H1 (cell line): ENCODE data around the gene ADCY9. TPM values are rescaled to one million over a fixed set of nuclear protein-coding genes. Genes with fewer than 3 reads are reported as not detected.

Experiments
- CTCF ChIA-PET: fragments of 300-600 bp; sonication (Branson Sonifier 250); formaldehyde crosslinking; loops from one replicate; lab custom pipeline; 2021; ENCODE audit not compliant: partially characterized antibody; lab: Charles Lee
- POLR2A ChIA-PET: fragments of 300-600 bp; sonication (Branson Sonifier 250); formaldehyde crosslinking; loops from one replicate; lab custom pipeline; 2021; ENCODE audit warnings: inconsistent platforms; ENCODE audit not compliant: partially characterized antibody; lab: Charles Lee
- DNase-seq, 2 experiments: peaks; one replicate each; pipeline versions ENCODE4 v3.0.0 to v3.0.0-alpha.2; 2010 to 2022; ENCODE audit warnings: low spot score in 2 of 2, low read depth in 1 of 2, mixed read lengths in 1 of 2
- FAIRE-seq: peaks from 2 replicates; lab custom pipeline; 2011; peaks lifted over from hg19 to GRCh38; lab: Jason Lieb, UNC
- H2AFZ ChIP-seq: 2 replicates; pipeline ENCODE4 v1.8.1; 2012; ENCODE audit warnings: low read length, inconsistent platforms
- H2AK5ac ChIP-seq: 2 replicates; pipeline ENCODE4 v1.6.1; 2013; ENCODE audit warnings: low read depth, low read length
- H2BK120ac ChIP-seq: replicated peaks from 2 replicates; pipeline ENCODE3; 2013; ENCODE audit warnings: low read depth, low read length, inconsistent platforms
- H2BK12ac ChIP-seq: 2 replicates; pipeline ENCODE4 v1.6.1; 2013; ENCODE audit warnings: low read depth, low read length
- H2BK15ac ChIP-seq: 2 replicates; pipeline ENCODE4 v1.6.1; 2013; ENCODE audit warnings: low read length
- H2BK20ac ChIP-seq: 2 replicates; pipeline ENCODE4 v1.6.1; 2013; ENCODE audit warnings: low read length
- H2BK5ac ChIP-seq: 2 replicates; pipeline ENCODE4 v1.6.1; 2013; ENCODE audit warnings: low read depth, low read length
- H3K14ac ChIP-seq: 2 replicates; pipeline ENCODE4 v1.6.1; 2013; ENCODE audit warnings: inconsistent platforms; ENCODE audit not compliant: insufficient read length
- H3K18ac ChIP-seq: 2 replicates; pipeline ENCODE4 v1.6.1; 2013; ENCODE audit warnings: low read length; ENCODE audit errors: extremely low read depth
- H3K23ac ChIP-seq: 2 replicates; pipeline ENCODE4 v1.6.1; 2013; ENCODE audit warnings: inconsistent platforms; ENCODE audit not compliant: insufficient read length
- H3K23me2 ChIP-seq: 2 replicates; pipeline ENCODE4 v1.6.1; 2013; ENCODE audit warnings: low read depth, low read length
- H3K27ac ChIP-seq: 2 replicates; pipeline ENCODE4 v1.6.1; 2011; ENCODE audit warnings: low read depth, low read length, inconsistent platforms
- H3K27me3 ChIP-seq, 4 experiments: replicated peaks in 1 of 4; 1 replicate in 1 of 4; 2 replicates in 3 of 4; pipeline versions ENCODE4 v1.6.1 to v1.8.1; 2011 to 2013; ENCODE audit warnings: low read length in 3 of 4, mild to moderate bottlenecking in 3 of 4, inconsistent platforms in 2 of 4, mixed read lengths in 2 of 4, moderate library complexity in 1 of 4; ENCODE audit not compliant: control insufficient read depth in 3 of 4, insufficient read depth in 3 of 4; ENCODE audit errors: extremely low read depth in 1 of 4
- H3K36me3 ChIP-seq, 4 experiments: 2 replicates each; pipeline versions ENCODE4 v1.6.1 to v1.8.1; 2011 to 2013; ENCODE audit warnings: mild to moderate bottlenecking in 4 of 4, low read length in 3 of 4, moderate library complexity in 2 of 4, control low read depth in 1 of 4, inconsistent platforms in 1 of 4; ENCODE audit not compliant: insufficient read depth in 4 of 4, control insufficient read depth in 2 of 4
- H3K4ac ChIP-seq: replicated peaks from 2 replicates; pipeline ENCODE3; 2013; ENCODE audit warnings: low read length, low read depth, mixed read lengths, inconsistent platforms; ENCODE audit not compliant: insufficient read length
- H3K4me1 ChIP-seq, 4 experiments: replicated peaks in 1 of 4; 1 replicate in 1 of 4; 2 replicates in 3 of 4; pipeline versions ENCODE4 v1.6.1 to v1.8.1; 2011 to 2013; ENCODE audit warnings: low read length in 3 of 4, inconsistent platforms in 2 of 4, mixed read lengths in 1 of 4; ENCODE audit not compliant: insufficient read depth in 4 of 4, control insufficient read depth in 3 of 4
- H3K4me2 ChIP-seq, 2 experiments: 2 replicates each; pipeline versions ENCODE4 v1.6.1 to v1.8.1; 2011 to 2013; ENCODE audit warnings: low read depth in 2 of 2, low read length in 2 of 2, control low read depth in 1 of 2, inconsistent platforms in 1 of 2, mild to moderate bottlenecking in 1 of 2; ENCODE audit not compliant: insufficient read depth in 1 of 2
- H3K4me3 ChIP-seq, 4 experiments: fragments of 200-600, 300-600 bp in 1 of 4; sonication (generic), shearing (Covaris generic), sonication (Bioruptor Twin) in 1 of 4; 2 replicates each; pipeline versions ENCODE4 v1.5.1 to v1.8.1; 2011 to 2016; ENCODE audit warnings: low read length in 4 of 4, low read depth in 3 of 4, control low read depth in 2 of 4, inconsistent platforms in 2 of 4, mild to moderate bottlenecking in 2 of 4, mixed read lengths in 1 of 4, moderate library complexity in 1 of 4; ENCODE audit not compliant: insufficient read depth in 2 of 4; ENCODE audit errors: extremely low read depth in 1 of 4
- H3K56ac ChIP-seq: replicated peaks from 2 replicates; pipeline ENCODE3; 2013; ENCODE audit warnings: low read depth, mild to moderate bottlenecking, mixed read lengths, low read length, inconsistent platforms; ENCODE audit not compliant: insufficient read length
- H3K79me1 ChIP-seq: 2 replicates; pipeline ENCODE4 v1.6.1; 2013; ENCODE audit warnings: low read depth, low read length, control low read depth
- H3K79me2 ChIP-seq, 2 experiments: 2 replicates each; pipeline versions ENCODE4 v1.6.1 to v1.8.1; 2012 to 2013; ENCODE audit warnings: low read length in 2 of 2, mild to moderate bottlenecking in 2 of 2, inconsistent platforms in 1 of 2; ENCODE audit not compliant: insufficient read depth in 2 of 2, control insufficient read depth in 1 of 2
- H3K9ac ChIP-seq, 4 experiments: replicated peaks in 1 of 4; 1 replicate in 1 of 4; 2 replicates in 3 of 4; pipeline versions ENCODE4 v1.6.1 to v1.8.1; 2011 to 2013; ENCODE audit warnings: low read depth in 3 of 4, low read length in 3 of 4, control low read depth in 2 of 4, mild to moderate bottlenecking in 2 of 4, moderate library complexity in 2 of 4, inconsistent platforms in 1 of 4; ENCODE audit errors: extremely low read depth in 1 of 4
- H3K9me3 ChIP-seq, 2 experiments: 2 replicates each; pipeline versions ENCODE4 v1.6.1 to v1.8.1; 2012 to 2013; ENCODE audit warnings: mild to moderate bottlenecking in 2 of 2, moderate library complexity in 2 of 2, control low read depth in 1 of 2, inconsistent platforms in 1 of 2, low read depth in 1 of 2, low read length in 1 of 2, mixed read lengths in 1 of 2; ENCODE audit not compliant: insufficient read depth in 2 of 2
- H4K20me1 ChIP-seq, 2 experiments: replicated peaks in 1 of 2; 2 replicates each; pipeline versions ENCODE3 to v1.8.1; 2011 to 2013; ENCODE audit warnings: inconsistent platforms in 2 of 2, low read length in 2 of 2, mild to moderate bottlenecking in 1 of 2; ENCODE audit not compliant: insufficient read depth in 2 of 2, control insufficient read depth in 1 of 2
- H4K5ac ChIP-seq: 2 replicates; pipeline ENCODE4 v1.6.1; 2013; ENCODE audit warnings: low read length, low read depth, mixed read lengths, inconsistent platforms; ENCODE audit not compliant: insufficient read length
- H4K8ac ChIP-seq: 2 replicates; pipeline ENCODE4 v1.8.0; 2013; ENCODE audit warnings: mild to moderate bottlenecking, moderate library complexity, low read length, inconsistent platforms; ENCODE audit not compliant: insufficient read depth; ENCODE audit errors: extremely low read depth
- H4K91ac ChIP-seq: replicated peaks from 2 replicates; pipeline ENCODE3; 2013; ENCODE audit warnings: low read length, mixed read lengths, inconsistent platforms; ENCODE audit not compliant: insufficient read length
- CBX8 ChIP-seq: fragments of 300-800, 300-1000 bp; sonication (generic); IDR thresholded peaks from 2 replicates; pipeline ENCODE4 v1.7.1; 2016; ENCODE audit warnings: low read depth, low read length, borderline replicate concordance
- CTBP2 ChIP-seq: IDR thresholded peaks from 2 replicates; pipeline ENCODE4 v1.7.0; 2011; ENCODE audit warnings: borderline replicate concordance, mild to moderate bottlenecking, moderate library complexity, mixed read lengths, low read length; ENCODE audit not compliant: insufficient read depth, insufficient read length
- E2F6 ChIP-seq: IDR thresholded peaks from 2 replicates; pipeline ENCODE4 v1.6.1; 2012; ENCODE audit warnings: inconsistent platforms
- EGR1 ChIP-seq: IDR thresholded peaks from 2 replicates; pipeline ENCODE4 v1.6.1; 2011; ENCODE audit warnings: low read depth, low read length, borderline replicate concordance
- FOSL1 ChIP-seq: IDR thresholded peaks from 2 replicates; pipeline ENCODE4 v1.6.1; 2011; ENCODE audit warnings: mild to moderate bottlenecking, low read depth, low read length, moderate library complexity; ENCODE audit not compliant: insufficient read depth
- PHF8 ChIP-seq: fragments of 200-600 bp; sonication (generic); conservative IDR thresholded peaks from 2 replicates; pipeline ENCODE4 v1.7.1; 2012; ENCODE audit warnings: low read depth, mild to moderate bottlenecking, inconsistent platforms, low read length, moderate library complexity
- RAD21 ChIP-seq, 2 experiments: IDR thresholded peaks in 1 of 2; conservative IDR thresholded peaks in 1 of 2; 2 replicates each; pipeline ENCODE4 v1.6.1; 2011; ENCODE audit warnings: low read depth in 2 of 2, low read length in 2 of 2, improper control_type of control experiment in 1 of 2, inconsistent platforms in 1 of 2, mild to moderate bottlenecking in 1 of 2, moderate library complexity in 1 of 2
- RFX5 ChIP-seq: IDR thresholded peaks from 2 replicates; pipeline ENCODE4 v1.6.1; 2011; ENCODE audit warnings: low read depth, low read length, improper control_type of control experiment, borderline replicate concordance
- TAF1 ChIP-seq: IDR thresholded peaks from 2 replicates; pipeline ENCODE4 v1.6.1; 2011; ENCODE audit warnings: mild to moderate bottlenecking, low read depth, low read length
- TEAD4 ChIP-seq: IDR thresholded peaks from 2 replicates; pipeline ENCODE4 v1.6.1; 2012; ENCODE audit warnings: low read depth, low read length, inconsistent platforms, mixed read lengths
- YY1 ChIP-seq: IDR thresholded peaks from 2 replicates; pipeline ENCODE4 v1.6.1; 2011; ENCODE audit warnings: low read depth, mild to moderate bottlenecking, low read length
- ZNF274 ChIP-seq: IDR thresholded peaks from 2 replicates; pipeline ENCODE4 v1.7.0; 2012; ENCODE audit warnings: low read length, borderline replicate concordance; ENCODE audit errors: extremely low read depth
- WGBS, 2 experiments: shearing (Covaris generic) in 1 of 2; methylation state at CpG; one replicate each; pipeline versions ENCODE4 v1.1.6 to v1.1.7; 2013 to 2015; ENCODE audit warnings: low lambda C conversion rate in 2 of 2, mixed read lengths in 2 of 2, inconsistent platforms in 1 of 2, low coverage in 1 of 2, missing lambda C conversion rate in 1 of 2; ENCODE audit not compliant: insufficient replicate concordance in 2 of 2, insufficient coverage in 1 of 2, insufficient read length in 1 of 2; ENCODE audit errors: extremely low coverage in 1 of 2, missing lambda C conversion rate in 1 of 2; 5-methylcytosine and 5-hydroxymethylcytosine counted together
- polyA plus RNA-seq, 7 experiments: library from polyadenylated mRNA; depleted of rRNA in 3 of 7; stranded (reverse) in 5 of 7; unstranded in 2 of 7; fragments of >200 nt in 5 of 7; fragments of 200-250 nt in 2 of 7; gene quantifications; 1 replicate in 5 of 7; 2 replicates in 1 of 7; 4 replicates in 1 of 7; pipeline versions ENCODE4 v1.2.1 to v1.2.3, GENCODE V29; 2011 to 2013; ENCODE audit warnings: missing spikeins in 2 of 7, mixed read lengths in 2 of 7
- total RNA-seq: library from RNA; stranded (reverse); fragmentation: NEBNext Ultra II Directional; extraction: Animal tissue kit (Norgen Biotek cat#: 25700); gene quantifications from 2 replicates; pipeline ENCODE4 v1.2.1, GENCODE V29; 2021

Gene ADCY9
- total and polyA plus RNA-seq, 2 of the 8 experiments (the other 6 are each of a cell fraction or from before 2014, with no cell fraction given): 5.4 to 13.1 TPM

GRCh38 chr16:3948378-3948995 is 167.8 kb downstream of the ADCY9 start:
- H2BK15ac ChIP-seq: no peak overlapping the region
- H4K8ac ChIP-seq: no peak overlapping the region
- H2BK20ac ChIP-seq: no peak overlapping the region
- H3K27ac ChIP-seq: no peak overlapping the region
- no peak overlapping the region for H2AFZ ChIP-seq
- H3K9ac ChIP-seq: no peak overlapping the region
- ChIA-PET POLR2A (interaction anchor here (0.5 to 1.3 kb wide), 2 partner anchors 10 to 225 kb away, joined by 3 read pairs; no protein-coding TSS in a partner anchor), CTCF (interaction anchor here (1.3 kb wide), 1 partner anchor 9 kb away, joined by 3 read pairs; no protein-coding TSS in a partner anchor)
- H3K27me3 ChIP-seq: no peaks in the 10 kb centered on the region
- no peak overlapping the region for H2AK5ac ChIP-seq
- no peak overlapping the region for H3K4me2 ChIP-seq
- no peak overlapping the region for H2BK5ac ChIP-seq
- H2BK12ac ChIP-seq: no peak overlapping the region
- no peaks in the 10 kb centered on the region for H4K20me1 ChIP-seq
- no peak overlapping the region for H3K18ac ChIP-seq
- FAIRE-seq (no peak), DNase-seq (no peak)
- H3K36me3 ChIP-seq: no peaks in the 10 kb centered on the region
- H3K79me1 ChIP-seq: no peaks in the 10 kb centered on the region
- H4K91ac ChIP-seq: no peak overlapping the region
- H3K4ac ChIP-seq: no peak overlapping the region
- peaks cover 0 to 1% of the 10 kb centered on the region in 2 experiments; a peak in 1 of 4 replicates for H3K9me3 ChIP-seq
- no peak overlapping the region for H3K56ac ChIP-seq
- no peak overlapping the region for H4K5ac ChIP-seq
- H3K14ac ChIP-seq: no peak overlapping the region
- H3K79me2 ChIP-seq: no peaks in the 10 kb centered on the region
- H3K4me1 ChIP-seq: no peaks in the 10 kb centered on the region
- H3K4me3 ChIP-seq: no peak overlapping the region
- no peak overlapping the region for H3K23ac ChIP-seq
- WGBS, 2 experiments: 89% methylated on average over 17 of the region's 17 CpGs; no CpG with 5 or more reads in 1 of the 2 experiments
- H2BK120ac ChIP-seq: no peak overlapping the region
- H3K23me2 ChIP-seq: no peaks in the 10 kb centered on the region
- TF ChIP-seq RAD21 (IDR thresholded peaks at IDR 0.05 in 1 of 2, conservative IDR thresholded peaks at IDR 0.05 in 1 of 2; ENCODE audit: low read depth in 2 of 2, low read length in 2 of 2) (no peak), EGR1 (no peak), TAF1 (no peak), CTBP2 (no peak), FOSL1 (no peak), E2F6 (no peak), CBX8 (no peak), TEAD4 (no peak), ZNF274 (no peak), PHF8 (no peak), YY1 (no peak), RFX5 (no peak)
